HUDEP-2 (cell line): ENCODE measurements around the gene NAP1L1.
"Not testable (repeated sequence)": the region's sequence is repeated elsewhere in the genome, so short reads cannot be mapped to it uniquely, and the experiment has no call there.

Source experiments
- DNase-seq, 76 experiments: peaks; one replicate each; lab custom pipeline; 2025; ENCODE audit not compliant: unreplicated experiment in 76 of 76; lab: John Stamatoyannopoulos, UW

The NAP1L1 gene

DNA sequence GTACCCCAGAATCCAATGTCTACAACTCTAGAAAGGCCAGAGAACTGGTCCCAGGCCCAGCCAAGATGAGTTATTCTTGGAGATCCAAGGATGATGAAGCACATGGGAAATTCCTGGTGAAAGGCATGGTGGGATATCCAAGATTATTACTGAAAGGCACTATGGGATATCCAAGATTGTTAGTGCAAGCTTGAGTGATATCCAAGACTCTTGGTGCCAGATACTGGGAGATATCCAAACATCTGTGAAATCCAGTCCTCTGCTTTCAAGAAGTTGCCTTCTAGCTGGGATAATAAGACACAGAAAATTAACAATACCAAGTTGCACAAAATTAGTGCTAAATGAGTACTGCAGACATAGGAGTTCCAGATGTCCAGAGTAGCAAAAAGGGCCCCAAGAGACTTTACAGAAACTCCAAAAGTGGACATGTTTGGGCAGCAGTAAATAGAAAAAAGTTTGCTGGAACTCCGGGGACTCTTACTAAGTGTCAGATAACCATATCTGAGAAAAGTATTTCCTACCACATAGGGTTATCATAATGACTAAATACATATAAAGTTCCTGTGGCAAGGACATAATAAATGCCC lies 87.5 kb downstream of the NAP1L1 start:
- DNase-seq: no peak

DNA sequence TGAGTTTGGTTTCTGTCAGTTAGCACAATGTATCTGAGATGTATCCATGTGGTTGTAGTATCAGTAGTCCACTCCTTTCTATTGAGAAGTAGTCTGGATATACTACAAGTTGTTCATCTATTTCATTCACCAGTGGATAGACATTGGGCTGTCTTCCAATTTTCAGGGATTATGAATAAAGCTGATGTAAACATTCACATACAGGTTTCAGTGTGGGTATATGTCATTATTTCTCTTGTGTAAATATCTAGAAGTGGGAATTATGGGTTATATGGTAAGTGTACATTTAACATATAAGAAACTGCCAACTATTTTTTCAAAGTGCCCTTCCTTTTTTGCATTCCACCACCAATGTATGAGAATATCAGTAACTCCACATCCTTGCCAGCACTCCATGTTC lies 88.8 kb downstream of the NAP1L1 start:
- DNase-seq: no peak

DNA sequence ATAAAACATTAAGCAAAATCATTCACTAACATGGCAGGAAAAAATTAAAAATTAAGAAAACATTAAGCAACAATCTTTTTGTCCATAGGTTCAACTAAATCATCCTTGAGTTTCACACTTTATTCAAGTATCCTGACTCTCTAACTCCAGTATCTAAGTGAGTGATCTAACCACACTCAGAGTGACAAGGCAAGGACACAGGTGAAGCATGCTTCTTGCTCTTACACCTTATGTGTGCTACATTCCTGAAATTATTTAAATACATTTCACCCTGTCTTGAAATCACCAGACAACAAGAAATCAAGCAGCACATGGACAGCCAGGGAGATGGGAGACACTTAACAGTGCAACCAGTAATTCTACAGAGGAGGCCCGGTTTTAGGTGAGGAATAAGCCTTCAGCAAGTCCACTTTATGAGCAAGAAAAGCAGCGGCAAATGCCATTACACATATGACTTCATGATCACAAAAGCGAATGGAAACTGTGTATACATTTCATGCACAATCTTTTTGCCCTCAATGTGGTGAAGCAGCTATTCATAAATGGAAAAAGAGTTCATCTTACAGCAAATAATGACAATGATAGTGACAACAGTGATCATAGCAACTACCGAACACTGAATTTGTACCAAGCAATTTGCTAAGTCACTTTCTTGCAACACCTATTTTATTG lies 90.3 kb downstream of the NAP1L1 start:
- DNase-seq: no peak

DNA sequence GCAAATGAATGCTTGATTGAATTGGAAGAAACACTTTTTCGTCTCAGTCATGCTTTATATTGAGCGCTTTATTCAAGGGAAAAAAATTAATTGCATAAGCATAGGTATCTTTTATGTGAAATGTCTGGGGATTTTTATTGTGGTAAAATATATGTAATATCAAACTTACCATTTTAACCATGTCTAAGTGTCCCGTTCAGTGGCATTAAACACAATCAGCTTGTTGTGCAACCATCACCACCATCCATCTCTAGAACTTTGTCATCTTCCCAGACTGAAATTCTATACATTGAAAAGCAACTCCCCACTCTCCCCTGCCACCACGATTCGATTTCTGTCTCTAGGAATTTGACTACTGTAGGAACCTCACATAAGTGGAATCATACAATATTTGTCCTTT lies 92.7 kb downstream of the NAP1L1 start:
- DNase-seq: no peak

DNA sequence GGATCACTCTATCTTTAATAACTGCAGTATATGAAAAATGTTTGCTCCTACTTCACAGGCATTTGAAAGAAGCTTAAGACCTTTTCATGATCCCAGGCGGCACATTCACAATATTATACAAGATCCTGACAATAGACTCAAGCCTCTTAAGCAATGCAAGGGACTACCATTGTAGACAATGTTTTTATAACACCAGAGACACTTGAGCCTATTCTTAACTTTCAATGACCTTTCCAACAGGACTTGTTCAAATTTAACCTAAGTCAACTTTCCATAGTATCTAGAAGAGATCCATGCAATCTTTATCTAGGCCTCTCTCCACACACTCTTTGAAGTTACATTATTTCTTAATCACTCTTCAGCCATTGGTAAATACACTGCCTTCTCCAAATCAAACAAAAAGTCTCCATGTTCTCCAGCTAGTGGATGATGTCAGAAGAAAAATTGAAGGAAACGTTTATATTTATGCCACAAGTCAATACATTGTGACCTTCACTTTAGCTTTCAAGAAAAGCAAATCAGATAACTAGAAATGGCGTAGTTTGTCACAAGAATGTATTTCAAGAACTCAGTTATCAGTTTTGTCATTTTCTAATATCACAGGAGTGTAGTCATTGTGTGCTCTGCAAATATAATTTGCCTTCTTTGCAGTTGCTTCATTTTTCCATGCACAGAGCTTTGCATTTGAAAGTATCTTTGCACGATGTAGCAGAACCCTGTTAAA lies 94.1 kb downstream of the NAP1L1 start:
- DNase-seq: no peak

DNA sequence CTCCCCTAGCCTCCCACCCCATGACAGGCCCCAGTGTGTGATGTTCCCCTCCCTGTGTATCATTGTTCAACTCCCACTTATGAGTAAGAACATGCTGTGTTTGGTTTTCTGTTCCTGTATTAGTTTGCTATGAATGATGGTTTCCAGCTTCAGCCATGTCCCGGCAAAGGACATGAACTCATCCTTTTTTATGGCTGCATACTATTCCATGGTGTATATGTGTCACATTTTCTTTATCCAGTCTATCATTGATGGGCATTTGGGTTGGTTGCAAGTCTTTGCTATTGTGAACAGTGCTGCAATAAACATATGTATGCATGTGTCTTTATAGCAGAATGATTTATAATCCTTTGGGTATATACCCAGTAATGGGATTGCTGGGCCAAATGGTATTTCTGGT lies 96.8 kb downstream of the NAP1L1 start:
- DNase-seq: not testable (repeated sequence)
